Testis (tissue), 2 donors: ENCODE data around the gene COIL.
"Not testable (repeated sequence)": the region's sequence is repeated elsewhere in the genome, so short reads cannot be mapped to it uniquely, and the experiment has no call there.

Experiments
- POLR2A ChIP-seq: fragments of 450-650 bp; IDR thresholded peaks from one replicate; pipeline ENCODE4 v1.6.1; 2017; ENCODE audit warnings: antibody characterized with exemption, mild to moderate bottlenecking, moderate library complexity
- TF ChIP-seq, protein P1 (sequence below), 3 experiments: fragments of 450-650 bp in 2 of 3; fragments of 200-600 bp in 1 of 3; sonication (generic) in 1 of 3; IDR thresholded peaks; one replicate each; pipeline ENCODE4 v1.5.1; 2016 to 2019; ENCODE audit warnings: antibody characterized with exemption in 3 of 3, mild to moderate bottlenecking in 2 of 3, moderate library complexity in 1 of 3

- TF ChIP-seq, protein P1, sequence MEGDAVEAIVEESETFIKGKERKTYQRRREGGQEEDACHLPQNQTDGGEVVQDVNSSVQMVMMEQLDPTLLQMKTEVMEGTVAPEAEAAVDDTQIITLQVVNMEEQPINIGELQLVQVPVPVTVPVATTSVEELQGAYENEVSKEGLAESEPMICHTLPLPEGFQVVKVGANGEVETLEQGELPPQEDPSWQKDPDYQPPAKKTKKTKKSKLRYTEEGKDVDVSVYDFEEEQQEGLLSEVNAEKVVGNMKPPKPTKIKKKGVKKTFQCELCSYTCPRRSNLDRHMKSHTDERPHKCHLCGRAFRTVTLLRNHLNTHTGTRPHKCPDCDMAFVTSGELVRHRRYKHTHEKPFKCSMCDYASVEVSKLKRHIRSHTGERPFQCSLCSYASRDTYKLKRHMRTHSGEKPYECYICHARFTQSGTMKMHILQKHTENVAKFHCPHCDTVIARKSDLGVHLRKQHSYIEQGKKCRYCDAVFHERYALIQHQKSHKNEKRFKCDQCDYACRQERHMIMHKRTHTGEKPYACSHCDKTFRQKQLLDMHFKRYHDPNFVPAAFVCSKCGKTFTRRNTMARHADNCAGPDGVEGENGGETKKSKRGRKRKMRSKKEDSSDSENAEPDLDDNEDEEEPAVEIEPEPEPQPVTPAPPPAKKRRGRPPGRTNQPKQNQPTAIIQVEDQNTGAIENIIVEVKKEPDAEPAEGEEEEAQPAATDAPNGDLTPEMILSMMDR (IDR thresholded peaks at IDR 0.05), result not testable (repeated sequence)
- not testable (repeated sequence) for TF ChIP-seq POLR2A
Measured at GRCh38 chr17:56938206-56938605, 22.6 kb downstream of the COIL start.
